Activated T-cell treated with anti-CD3 and anti-CD28 coated beads for 24 hours (primary cell): Measurements from ENCODE around the gene MOB3A.

Experiments
- DNase-seq: peaks from one replicate; pipeline ENCODE4 v3.0.0-alpha.2; 2020; ENCODE audit warnings: low read depth

Gene MOB3A

GRCh38 chr19:2123682-2124387, 27.7 kb upstream of the MOB3A start:
- no peak for DNase-seq

- DNase-seq: no peak
Measured at GRCh38 chr19:2122982-2123381, 26.9 kb upstream of the MOB3A start.

- no peak for DNase-seq
Measured at GRCh38 chr19:2122251-2122650, 26.1 kb upstream of the MOB3A start.

- DNase-seq: no peak
Measured at GRCh38 chr19:2121416-2122051, 25.4 kb upstream of the MOB3A start.

- no peak for DNase-seq
Measured at GRCh38 chr19:2120821-2121220, 24.7 kb upstream of the MOB3A start.

- no peak for DNase-seq
Measured at GRCh38 chr19:2119921-2120785, 24.0 kb upstream of the MOB3A start.

- no peak for DNase-seq
Measured at GRCh38 chr19:2118438-2118837, 22.3 kb upstream of the MOB3A start.

GRCh38 chr19:2117215-2117960, 21.3 kb upstream of the MOB3A start:
- no peak for DNase-seq

- no peak for DNase-seq
Measured at GRCh38 chr19:2116507-2116906, 20.4 kb upstream of the MOB3A start.

- DNase-seq: no peak
Measured at GRCh38 chr19:2115911-2116426, 19.8 kb upstream of the MOB3A start.

- no peak for DNase-seq
Measured at GRCh38 chr19:2115324-2115723, 19.2 kb upstream of the MOB3A start.

- no peak for DNase-seq
Measured at GRCh38 chr19:2114821-2115220, 18.7 kb upstream of the MOB3A start.

- DNase-seq: no peak
Measured at GRCh38 chr19:2114218-2114617, 18.1 kb upstream of the MOB3A start.

- DNase-seq: no peak
Measured at GRCh38 chr19:2113439-2114211, 17.5 kb upstream of the MOB3A start.

GRCh38 chr19:2112516-2113320, 16.6 kb upstream of the MOB3A start:
- no peak for DNase-seq

GRCh38 chr19:2111886-2112285, 15.8 kb upstream of the MOB3A start:
- DNase-seq: no peak

GRCh38 chr19:2111425-2111824, 15.3 kb upstream of the MOB3A start:
- no peak for DNase-seq

- no peak for DNase-seq
Measured at GRCh38 chr19:2110822-2111221, 14.7 kb upstream of the MOB3A start.

- no peak for DNase-seq
Measured at GRCh38 chr19:2109046-2109864, 13.1 kb upstream of the MOB3A start.
